Tibial nerve (tissue), 3 donors: ENCODE data around the gene TPP2.

Source experiments
- CTCF ChIP-seq, 5 experiments: fragments of 200-600 bp in 3 of 5; fragments of 450-650 bp in 2 of 5; sonication (generic) in 3 of 5; IDR thresholded peaks; one replicate each; pipeline ENCODE4 v1.5.1; 2016 to 2019; ENCODE audit warnings: antibody characterized with exemption in 5 of 5, mild to moderate bottlenecking in 3 of 5, moderate library complexity in 2 of 5
- POLR2A ChIP-seq, 2 donors: fragments of 450-650 bp; IDR thresholded peaks; one replicate each; pipeline ENCODE4 v1.6.1; 2017; ENCODE audit warnings: antibody characterized with exemption in 2 of 2, mild to moderate bottlenecking in 2 of 2, moderate library complexity in 2 of 2

- TF ChIP-seq CTCF (IDR thresholded peaks at IDR 0.05) (no peak), POLR2A (IDR thresholded peaks at IDR 0.05) (no peak)
Observed at GRCh38 chr13:102697264-102697663, 100.5 kb downstream of the TPP2 start.
